HG03103 (cell line): ENCODE measurements around the gene SIAE.

ENCODE experiments used
- ATAC-seq: cut with Tn5 transposase; IDR thresholded peaks from one replicate; pipeline ENCODE4 v1.9.1; 2021; ENCODE audit warnings: low read depth; ENCODE audit not compliant: unreplicated experiment

Gene SIAE

DNA sequence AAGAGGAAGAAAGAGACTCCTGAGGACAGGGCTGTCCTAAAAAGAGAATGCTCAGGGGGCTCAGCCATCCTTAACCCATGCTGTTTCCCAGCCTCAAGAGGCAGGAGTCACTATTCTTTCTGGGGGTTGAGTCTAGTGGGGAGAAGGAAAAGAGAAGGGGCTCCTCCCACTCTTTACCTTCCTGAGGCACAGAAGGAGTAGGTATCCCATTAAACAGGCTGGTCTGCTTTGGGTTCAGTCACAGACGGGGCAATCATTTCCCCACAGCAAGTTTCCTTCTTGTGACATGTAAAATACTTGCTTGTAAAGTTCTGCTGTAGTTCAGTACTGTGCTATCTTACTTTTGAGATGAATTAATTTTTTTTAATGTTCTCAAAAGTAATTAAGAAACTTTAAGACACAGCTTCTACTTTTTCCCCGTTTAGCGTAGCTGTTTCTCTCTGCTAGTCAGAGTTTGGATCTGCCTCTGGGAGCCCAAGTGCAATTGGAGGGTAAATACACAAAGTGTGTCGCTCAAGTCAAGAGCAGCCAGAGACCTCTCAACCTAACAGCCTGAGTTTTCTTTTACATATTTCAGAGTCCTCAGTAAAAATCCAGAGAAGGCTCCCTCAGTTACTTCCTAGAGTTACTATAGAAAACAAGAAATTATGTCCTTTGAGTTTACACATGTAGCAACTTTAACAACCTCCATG is 88.7 kb downstream of the SIAE start:
- no peak for ATAC-seq

DNA sequence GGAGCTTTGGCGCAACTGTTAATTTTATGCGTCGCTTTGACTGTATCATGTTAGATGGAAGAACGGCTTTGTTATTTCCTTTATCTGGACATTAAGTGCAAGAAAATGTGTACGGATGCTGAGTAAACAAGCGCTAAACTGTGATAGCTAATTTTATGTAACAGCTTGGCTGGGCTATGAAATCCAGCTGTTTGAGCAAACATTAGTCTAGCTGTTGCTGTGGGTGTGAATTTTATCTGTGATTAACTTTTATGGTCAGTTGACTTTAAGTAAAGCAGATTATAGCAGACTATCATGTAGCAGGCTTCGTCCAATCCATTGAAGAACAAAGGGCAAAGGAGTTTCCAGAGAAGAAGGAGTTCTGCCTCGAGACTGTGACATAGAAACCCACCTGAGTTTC is 89.8 kb downstream of the SIAE start:
- no peak for ATAC-seq
